Ovary (tissue), 3 donors: ENCODE results near the gene TCL1A.

Experiments used
- CTCF ChIP-seq, 3 donors: fragments of 450-650 bp in 2 of 3; fragments of 200-600 bp in 1 of 3; IDR thresholded peaks; one replicate each; pipeline versions ENCODE4 v1.5.1 to v1.8.0; 2016 to 2022; ENCODE audit warnings: antibody characterized with exemption in 3 of 3, mild to moderate bottlenecking in 1 of 3
- POLR2A ChIP-seq: fragments of 450-650 bp; IDR thresholded peaks from one replicate; pipeline ENCODE4 v1.6.1; 2017; ENCODE audit warnings: antibody characterized with exemption, mild to moderate bottlenecking, moderate library complexity
- donor health status: DM: no; HTN: no; CAD: no.

GRCh38 chr14:95697764-95698163, 16.2 kb downstream of the TCL1A start:
- TF ChIP-seq CTCF (IDR thresholded peaks at IDR 0.05) = no peak
- TF ChIP-seq POLR2A = no peak
